ENCODE data around the gene KPNA6. TPM values are rescaled to one million over a fixed set of nuclear protein-coding genes. Genes with fewer than 3 reads are reported as not detected.

KPNA6 gene
- total and polyA plus RNA-seq, 2 of the 13 experiments (the other 11 are each of a cell fraction or from before 2014, with no cell fraction given): 22.0 to 47.5 TPM

GRCh38 chr1:32179443-32180185, 71.8 kb downstream of the KPNA6 start, which contains the start of gene TXLNA (continued):
- peak; percentile 59; the same call in 1 of the 2 replicates for TF ChIP-seq CBFB (CRISPR knock-in tag; IDR thresholded peaks at IDR 0.05)
- TF ChIP-seq ZNF589 (CRISPR knock-in tag; conservative IDR thresholded peaks at IDR 0.05): peak; percentile 88; the same call in 1 of the 2 replicates
- TF ChIP-seq ETS1 (CRISPR knock-in tag; IDR thresholded peaks at IDR 0.05): no peak
- no peak for TF ChIP-seq ZNF20 (CRISPR knock-in tag; IDR thresholded peaks at IDR 0.05)
- TF ChIP-seq KLF16 (CRISPR knock-in tag; IDR thresholded peaks at IDR 0.05): peak; percentile 76 to 85; a peak in 1 of 4 replicates
- peak; percentile 90 for TF ChIP-seq ZNF639 (CRISPR knock-in tag; conservative IDR thresholded peaks at IDR 0.05)
- peak; percentile 75; the same call in 1 of the 2 replicates for TF ChIP-seq MEIS2 (CRISPR knock-in tag; IDR thresholded peaks at IDR 0.05)
- peak; percentile 95 for TF ChIP-seq ZXDC (CRISPR knock-in tag; IDR thresholded peaks at IDR 0.05)
- no peak for TF ChIP-seq HNF1A (IDR thresholded peaks at IDR 0.05; ENCODE audit: low read depth)
- TF ChIP-seq HNF1A (CRISPR knock-in tag; IDR thresholded peaks at IDR 0.05; ENCODE audit: borderline replicate concordance): peak; percentile 31; the same call in 1 of the 2 replicates
- peak; percentile 88 for TF ChIP-seq DMAP1 (CRISPR knock-in tag; IDR thresholded peaks at IDR 0.05)
- TF ChIP-seq SRF (IDR thresholded peaks at IDR 0.05; ENCODE audit: low read depth, low read length): no peak
- TF ChIP-seq ZNF282 (IDR thresholded peaks at IDR 0.05; ENCODE audit: partially characterized antibody): no peak
- TF ChIP-seq CERS6 (CRISPR knock-in tag; IDR thresholded peaks at IDR 0.05): peak; percentile 82; the same call in 1 of the 2 replicates
- TF ChIP-seq CREBL2 (CRISPR knock-in tag; IDR thresholded peaks at IDR 0.05; ENCODE audit: borderline replicate concordance): no peak; the same call in 1 of the 2 replicates
- no peak for TF ChIP-seq HMGA1 (CRISPR knock-in tag; conservative IDR thresholded peaks at IDR 0.05)
